HG03354 (cell line): ENCODE data around the gene PGC.

ENCODE experiments used
- ATAC-seq: cut with Tn5 transposase; IDR thresholded peaks from one replicate; pipeline ENCODE4 v1.9.1; 2021; ENCODE audit warnings: mild to moderate bottlenecking; ENCODE audit not compliant: unreplicated experiment, poor library complexity, severe bottlenecking

The PGC gene

DNA sequence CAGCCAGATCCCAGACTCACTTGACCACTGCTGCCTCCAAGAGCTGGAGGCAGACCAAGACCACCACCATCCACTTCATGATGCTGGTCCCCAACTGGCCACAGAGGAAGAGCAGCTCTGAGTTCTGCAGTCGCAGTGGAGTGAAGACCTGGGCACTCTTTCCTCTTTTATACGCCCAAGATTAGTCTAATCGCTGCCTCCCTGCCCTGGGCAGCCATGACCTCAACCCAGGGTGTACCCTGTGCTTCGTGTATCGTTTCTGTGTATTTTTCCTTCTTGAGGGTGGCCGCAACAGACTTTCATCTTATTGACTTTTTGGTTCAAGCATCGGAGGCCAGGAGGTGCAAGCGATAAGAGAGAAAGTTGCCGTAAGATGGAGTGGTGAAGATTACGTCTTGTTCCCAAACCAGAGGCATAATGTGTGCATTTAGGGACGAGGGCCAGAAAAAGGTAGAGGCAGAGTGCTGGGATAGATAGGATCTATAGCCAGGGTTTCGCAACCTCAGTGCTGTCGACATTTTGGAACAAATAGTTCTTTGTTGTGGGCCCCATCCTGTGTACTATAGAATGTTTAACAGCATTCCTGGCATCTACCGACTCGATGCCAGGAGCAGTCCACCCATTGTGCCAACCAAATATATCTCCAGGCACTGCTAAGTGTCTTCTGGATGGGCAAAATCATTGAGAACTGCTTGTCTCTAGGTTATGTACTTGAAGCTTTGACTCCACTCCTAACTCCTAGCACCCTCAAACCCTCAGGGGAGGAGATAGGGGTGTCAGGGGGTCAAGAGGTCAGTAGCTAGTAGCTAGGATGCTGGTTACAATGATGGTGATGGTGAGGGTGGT is at the start of gene PGC:
TSS of gene PGC (minus strand) at position 142 of the 846 bp plus-strand sequence. CDS start at position 79, 63 bp downstream.
- ATAC-seq: no peak

- no peak for ATAC-seq
Observed at GRCh38 chr6:41796474-41796873, 49.3 kb upstream of the PGC start.

DNA sequence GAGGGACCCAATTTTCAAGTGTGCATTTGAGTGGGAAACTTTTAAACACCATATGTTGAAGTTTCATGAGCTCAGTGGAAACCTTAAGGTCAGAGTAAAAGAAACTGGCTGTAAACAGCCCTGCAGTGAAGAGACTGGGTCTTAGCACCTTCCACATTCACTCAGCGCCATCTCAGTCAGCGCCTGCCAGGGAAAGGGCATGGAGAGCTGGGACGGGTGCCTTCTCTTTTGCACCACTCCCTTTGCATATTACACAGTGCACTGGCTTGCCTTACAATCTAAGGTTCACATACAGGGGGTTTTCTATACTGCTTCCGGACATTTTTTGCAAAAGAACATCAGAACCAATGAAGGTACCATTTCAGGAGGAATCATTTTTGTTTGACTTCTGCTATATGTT is 44.8 kb upstream of the PGC start:
- no peak for ATAC-seq

GRCh38 chr6:41791305-41791704 is 44.1 kb upstream of the PGC start:
- ATAC-seq: no peak

DNA sequence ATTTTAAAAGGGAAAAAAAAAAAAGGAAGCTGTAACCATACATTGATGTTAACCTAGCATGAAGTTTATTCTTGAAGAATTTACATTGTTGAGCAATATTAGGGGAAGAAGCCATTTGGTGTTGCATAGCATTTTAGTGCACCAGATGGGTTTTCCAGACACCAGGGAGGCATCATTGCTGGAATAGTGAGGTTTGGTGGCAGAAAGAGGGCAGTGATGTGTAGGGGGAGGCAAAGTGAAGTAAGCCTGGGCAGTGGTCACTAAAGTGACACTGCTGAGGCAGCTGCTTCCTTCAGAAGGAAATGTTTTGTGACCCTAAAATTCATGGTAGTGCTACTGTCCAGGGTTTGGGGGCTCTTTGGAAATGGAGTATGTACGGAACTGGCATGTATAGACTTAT is 42.8 kb upstream of the PGC start:
- no peak for ATAC-seq

GRCh38 chr6:41789390-41789724 is 42.2 kb upstream of the PGC start:
- ATAC-seq: no peak

- ATAC-seq: peak; percentile 80
Observed at GRCh38 chr6:41787219-41787917, 40.2 kb upstream of the PGC start, which contains the start of gene TOMM6. Gene TOMM6 (plus strand): TSS chr6:41787694. CDS start chr6:41787698, 4 bp downstream.

DNA sequence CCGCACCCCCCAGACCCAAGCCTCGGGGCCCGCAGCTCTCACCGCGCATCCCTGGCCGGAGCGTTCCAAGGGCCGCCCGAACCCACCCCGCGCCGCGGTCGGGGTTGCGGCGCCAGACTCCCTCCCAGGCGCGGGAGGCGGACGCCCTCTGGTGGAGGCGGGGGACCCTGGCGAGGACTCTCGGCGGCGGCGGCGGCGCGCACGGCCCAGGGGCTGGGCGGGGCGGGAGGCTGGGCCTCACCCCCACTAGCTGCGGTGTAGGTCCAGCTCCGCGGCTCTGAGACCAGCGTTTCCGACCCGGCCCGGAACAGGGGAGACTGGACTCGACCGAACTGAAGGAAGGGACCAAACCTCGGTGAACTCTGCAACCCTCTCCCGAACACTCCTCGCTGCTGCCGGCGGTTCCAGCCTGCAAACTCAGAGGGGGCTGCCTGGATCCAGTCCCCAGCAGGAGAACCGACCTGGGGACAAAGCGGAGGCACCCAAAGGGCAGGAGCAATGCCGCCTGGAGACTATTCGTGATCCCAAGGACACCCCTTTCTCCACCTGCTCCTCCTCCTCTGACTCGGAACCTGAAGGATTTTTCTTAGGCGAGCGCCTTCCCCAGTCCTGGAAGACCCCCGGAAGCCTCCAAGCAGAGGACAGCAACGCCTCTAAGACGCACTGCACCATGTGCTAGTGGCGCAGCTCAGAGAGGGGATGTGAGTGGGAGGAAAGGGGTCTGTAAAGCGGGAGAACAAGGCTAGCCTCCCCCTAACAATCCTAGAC is 39.4 kb upstream of the PGC start:
- peak; percentile 67 for ATAC-seq

- ATAC-seq: no peak
Observed at GRCh38 chr6:41785689-41786450, 38.7 kb upstream of the PGC start.

- ATAC-seq: no peak
Observed at GRCh38 chr6:41785254-41785653, 38.1 kb upstream of the PGC start.

GRCh38 chr6:41784581-41785171 is 37.5 kb upstream of the PGC start:
- ATAC-seq: no peak

DNA sequence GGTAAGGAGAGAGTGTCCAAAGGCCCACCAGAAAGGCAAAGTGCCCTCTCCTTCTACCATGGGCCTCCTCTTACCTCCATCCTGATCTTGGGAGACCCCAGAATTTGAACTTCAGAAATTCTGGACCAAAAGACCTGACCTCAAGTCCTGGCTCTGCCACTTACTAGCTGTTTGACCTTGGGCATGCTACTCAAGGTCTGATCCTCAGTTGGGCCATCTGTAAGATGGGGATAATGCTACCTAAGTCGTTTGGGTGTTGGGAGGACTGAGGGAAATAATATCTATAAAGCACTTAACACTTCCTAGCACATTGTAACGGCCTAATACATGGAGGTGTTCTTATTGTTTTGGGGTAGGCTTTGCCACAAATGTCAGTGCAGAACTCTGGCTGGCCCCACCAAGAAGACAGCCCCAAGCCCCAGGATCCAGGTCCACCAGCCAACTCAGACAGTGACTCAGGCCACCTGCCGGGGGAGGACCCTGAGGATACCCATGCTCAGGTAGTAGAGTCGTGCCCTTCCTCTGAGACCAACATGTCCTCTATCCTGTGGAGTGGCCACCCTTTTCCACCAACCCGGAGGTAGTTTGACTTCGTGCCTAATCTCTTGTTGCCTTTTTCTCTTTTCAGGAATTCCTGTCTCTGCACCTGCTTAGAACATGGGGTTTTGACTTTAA is 36.0 kb upstream of the PGC start:
- ATAC-seq: no peak

GRCh38 chr6:41781366-41781730 is 34.2 kb upstream of the PGC start:
- no peak for ATAC-seq

DNA sequence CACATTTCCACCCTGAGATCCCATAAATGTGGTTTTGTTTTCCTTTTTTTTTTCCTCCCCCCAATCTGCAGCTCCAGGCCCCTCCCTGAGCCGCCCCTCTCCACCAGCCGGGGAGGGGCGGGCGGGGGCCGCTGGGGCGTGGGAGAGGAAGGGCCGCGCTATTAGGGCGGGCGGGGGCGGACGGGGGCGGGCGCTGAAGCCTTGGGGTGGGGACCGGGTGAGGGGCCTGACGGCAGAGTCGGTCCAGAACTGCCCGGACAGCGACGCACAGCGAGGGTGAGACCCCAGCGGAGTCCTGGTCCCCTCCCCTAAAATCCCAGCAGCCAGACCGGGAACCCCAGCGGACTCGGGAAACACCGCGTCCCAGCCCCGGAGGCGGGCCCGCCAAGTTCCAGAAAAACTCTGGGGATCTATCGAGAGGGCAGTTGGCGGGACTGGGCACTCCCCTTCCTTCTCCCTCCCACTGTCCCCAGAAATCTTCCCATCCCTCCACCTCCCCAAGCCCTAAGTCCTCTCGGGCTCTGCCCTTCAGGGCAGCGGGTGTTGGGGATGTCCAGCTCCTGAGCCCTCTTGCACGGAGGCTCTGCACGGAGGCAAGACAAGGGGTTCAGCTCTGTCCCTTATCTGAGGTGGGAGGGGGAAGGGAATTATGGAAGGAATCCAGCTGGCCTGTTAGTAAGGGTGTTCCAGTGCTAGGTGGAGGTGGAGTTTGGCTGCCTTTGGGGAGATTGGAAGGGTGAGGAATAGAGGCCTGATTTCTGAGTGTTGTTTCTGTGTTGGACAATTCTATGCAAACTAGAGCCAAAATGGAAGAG is 33.6 kb upstream of the PGC start, which contains the start of gene PRICKLE4:
TSS of gene PRICKLE4 (plus strand) at position 232 of the 815 bp plus-strand sequence. CDS start 2,692 bp downstream, outside the sequence.
- no peak for ATAC-seq

DNA sequence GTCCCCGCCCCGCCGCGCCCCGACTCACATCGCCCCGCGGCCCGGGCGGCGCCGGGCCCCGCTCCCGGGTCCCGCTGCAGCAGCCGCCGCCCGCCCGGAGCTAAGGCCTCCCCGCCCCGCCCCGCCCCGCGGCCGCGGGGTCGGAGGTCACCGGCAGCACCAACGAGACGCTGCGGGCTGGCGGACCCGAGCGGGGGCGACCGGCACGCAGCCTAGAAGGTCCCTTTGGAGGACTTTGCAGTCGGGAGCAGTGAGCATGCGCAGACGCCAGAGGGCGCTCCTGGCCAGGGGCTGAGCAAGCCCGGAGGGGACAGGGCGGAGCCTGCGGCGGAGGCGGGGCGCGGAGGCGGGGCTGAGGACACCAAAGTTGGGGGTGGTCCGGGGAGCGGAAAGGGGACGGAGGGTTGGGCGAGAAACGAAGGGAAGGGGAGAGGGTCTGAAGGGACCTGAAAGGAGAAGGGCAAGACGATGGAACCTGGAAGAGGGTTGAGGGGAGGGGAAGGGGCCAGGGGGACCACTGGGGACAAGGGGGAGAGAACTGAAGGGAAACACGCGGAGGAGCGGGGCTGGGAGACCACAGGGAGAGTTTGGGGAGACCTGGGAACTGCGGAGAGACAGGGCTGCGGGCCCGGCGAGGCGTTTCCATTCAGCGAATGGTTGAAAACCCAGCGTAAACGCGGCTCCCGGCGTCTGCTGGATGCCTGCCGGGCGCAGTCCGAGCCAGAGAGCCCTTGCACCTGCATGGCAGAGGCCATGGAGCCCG is 32.8 kb upstream of the PGC start, which contains the start of gene FRS3:
TSS of gene FRS3 (minus strand) at position 113 of the 763 bp plus-strand sequence. CDS start 2,913 bp downstream, outside the sequence.
- ATAC-seq: peak; percentile 95

DNA sequence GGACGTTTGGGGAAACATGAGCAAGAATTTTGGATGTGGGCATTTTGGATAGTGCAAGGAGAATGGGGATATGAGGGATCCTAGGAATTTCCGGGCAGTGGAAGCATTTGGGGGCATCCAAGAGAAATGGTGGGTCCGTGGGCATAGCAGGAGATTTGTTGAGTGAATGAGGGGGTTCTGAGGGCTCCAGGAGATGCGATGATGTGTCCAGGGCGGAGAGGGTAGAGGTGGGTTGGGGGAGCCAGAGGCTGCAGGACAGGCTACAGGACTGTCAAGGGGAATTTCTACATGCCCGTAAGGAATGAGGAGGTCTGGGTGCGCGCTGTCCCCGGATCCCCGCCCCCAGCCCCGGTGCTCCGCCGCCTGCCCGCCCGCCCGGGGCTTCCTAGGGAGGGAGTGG is 32.1 kb upstream of the PGC start:
- ATAC-seq: peak; percentile 8

DNA sequence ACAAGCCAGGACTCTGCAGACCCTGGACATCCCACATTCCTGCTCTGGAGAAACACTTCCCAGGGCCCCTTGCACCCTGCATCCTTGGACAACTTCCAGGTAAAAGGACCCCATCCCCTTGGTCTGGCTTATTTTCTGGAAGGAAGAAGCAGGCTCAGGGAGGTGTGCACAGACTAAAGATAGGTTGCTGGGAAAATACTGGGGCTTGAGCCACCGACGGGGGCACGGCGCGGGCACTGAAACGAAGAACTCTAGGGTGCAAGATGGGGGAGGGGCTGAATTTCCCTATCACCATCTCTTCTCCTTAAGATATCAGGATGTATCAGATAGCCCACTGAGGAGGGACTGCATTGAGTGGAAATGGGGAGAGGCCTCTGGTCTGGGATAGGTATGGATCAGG is 31.7 kb upstream of the PGC start:
- ATAC-seq: no peak
